ENCODE measurements around the gene NCAPH2. TPM values are rescaled to one million over a fixed set of nuclear protein-coding genes. Genes with fewer than 3 reads are reported as not detected.

Gene NCAPH2
- total and polyA plus RNA-seq, 2 of the 13 experiments (the other 11 are each of a cell fraction or from before 2014, with no cell fraction given), result 28.1 to 64.4 TPM

- TF ChIP-seq ZNF616 (CRISPR knock-in tag; IDR thresholded peaks at IDR 0.05; ENCODE audit: low read depth) (no peak; the same call in 1 of the 2 replicates), IRF1 (CRISPR knock-in tag; IDR thresholded peaks at IDR 0.05; ENCODE audit: low read depth) (no peak), PHF8 (CRISPR knock-in tag; IDR thresholded peaks at IDR 0.05) (no peak), ZFP90 (CRISPR knock-in tag; IDR thresholded peaks at IDR 0.05; ENCODE audit: borderline replicate concordance) (peak; percentile 62; the same call in 1 of the 2 replicates), THAP7 (CRISPR knock-in tag; IDR thresholded peaks at IDR 0.05) (no peak), SKI (IDR thresholded peaks at IDR 0.05; ENCODE audit: partially characterized antibody) (no peak), E2F1 (CRISPR knock-in tag; IDR thresholded peaks at IDR 0.05) (no peak), ZNF260 (CRISPR knock-in tag; IDR thresholded peaks at IDR 0.05; ENCODE audit: borderline replicate concordance, low read depth) (no peak), ZNF256 (CRISPR knock-in tag; conservative IDR thresholded peaks at IDR 0.05) (no peak), HOXA5 (CRISPR knock-in tag; IDR thresholded peaks at IDR 0.05) (no peak), ZNF619 (CRISPR knock-in tag; IDR thresholded peaks at IDR 0.05) (no peak), THAP11 (CRISPR knock-in tag; IDR thresholded peaks at IDR 0.05) (no peak), ZNF790 (CRISPR knock-in tag; IDR thresholded peaks at IDR 0.05; ENCODE audit: borderline replicate concordance) (peak; percentile 83; the same call in 1 of the 2 replicates), SAFB2 (CRISPR knock-in tag; IDR thresholded peaks at IDR 0.05; ENCODE audit: borderline replicate concordance, low read depth) (0 out of 2 replicates have a peak, but pooled peaks have one; percentile 29), CEBPB (IDR thresholded peaks at IDR 0.05; ENCODE audit: borderline replicate concordance, low read depth, low read length) (no peak), MATR3 (CRISPR knock-in tag; IDR thresholded peaks at IDR 0.05) (no peak), ZNF615 (CRISPR knock-in tag; IDR thresholded peaks at IDR 0.05; ENCODE audit: borderline replicate concordance) (no peak), TBX2 (CRISPR knock-in tag; IDR thresholded peaks at IDR 0.05; ENCODE audit: borderline replicate concordance) (no peak; the same call in 1 of the 2 replicates), ZNF577 (CRISPR knock-in tag; IDR thresholded peaks at IDR 0.05; ENCODE audit: borderline replicate concordance, low read depth) (no peak), FIP1L1 (IDR thresholded peaks at IDR 0.05; ENCODE audit: borderline replicate concordance, insufficient read depth, low read depth, low read length) (no peak), GRHL1 (CRISPR knock-in tag; conservative IDR thresholded peaks at IDR 0.05) (no peak), ZMYM4 (CRISPR knock-in tag; IDR thresholded peaks at IDR 0.05) (0 out of 2 replicates have a peak, but pooled peaks have one; percentile 1), SRSF9 (IDR thresholded peaks at IDR 0.05; ENCODE audit: borderline replicate concordance, insufficient read depth, low read depth, low read length, poor library complexity, severe bottlenecking) (no peak)
- TF ChIP-seq, protein P1, sequence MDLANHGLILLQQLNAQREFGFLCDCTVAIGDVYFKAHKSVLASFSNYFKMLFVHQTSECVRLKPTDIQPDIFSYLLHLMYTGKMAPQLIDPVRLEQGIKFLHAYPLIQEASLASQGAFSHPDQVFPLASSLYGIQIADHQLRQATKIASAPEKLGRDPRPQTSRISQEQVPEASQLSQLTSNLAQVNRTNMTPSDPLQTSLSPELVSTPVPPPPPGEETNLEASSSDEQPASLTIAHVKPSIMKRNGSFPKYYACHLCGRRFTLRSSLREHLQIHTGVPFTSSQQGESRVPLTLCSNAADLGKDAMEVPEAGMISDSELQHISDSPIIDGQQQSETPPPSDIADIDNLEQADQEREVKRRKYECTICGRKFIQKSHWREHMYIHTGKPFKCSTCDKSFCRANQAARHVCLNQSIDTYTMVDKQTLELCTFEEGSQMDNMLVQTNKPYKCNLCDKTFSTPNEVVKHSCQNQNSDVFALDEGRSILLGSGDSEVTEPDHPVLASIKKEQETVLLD (CRISPR knock-in tag; IDR thresholded peaks at IDR 0.05; ENCODE audit: low read depth), result no peak; the same call in 1 of the 2 replicates
Observed at GRCh38 chr22:50530877-50531545, 23.0 kb downstream of the NCAPH2 start (continued).

All from HepG2 (cell line).